KOPT-K1 (cell line): ENCODE results near the gene APOOL.

Experiments
- H3K27ac ChIP-seq: fragments of 200-600 bp; sonication (generic); 2 replicates; pipeline ENCODE4 v1.5.1; 2016; ENCODE audit warnings: antibody characterized with exemption, mild to moderate bottlenecking, low read depth, low read length; ENCODE audit not compliant: poor library complexity, severe bottlenecking
- H3K36me3 ChIP-seq: fragments of 200-600 bp; sonication (generic); 2 replicates; pipeline ENCODE4 v1.5.1; 2017; ENCODE audit warnings: antibody characterized with exemption, mild to moderate bottlenecking, low read length, moderate library complexity; ENCODE audit not compliant: insufficient read depth
- H3K9me3 ChIP-seq: fragments of 200-600 bp; sonication (generic); 2 replicates; pipeline ENCODE4 v1.5.1; 2017; ENCODE audit warnings: antibody characterized with exemption, low read length, mild to moderate bottlenecking; ENCODE audit not compliant: insufficient read depth, poor library complexity, severe bottlenecking

APOOL gene

DNA sequence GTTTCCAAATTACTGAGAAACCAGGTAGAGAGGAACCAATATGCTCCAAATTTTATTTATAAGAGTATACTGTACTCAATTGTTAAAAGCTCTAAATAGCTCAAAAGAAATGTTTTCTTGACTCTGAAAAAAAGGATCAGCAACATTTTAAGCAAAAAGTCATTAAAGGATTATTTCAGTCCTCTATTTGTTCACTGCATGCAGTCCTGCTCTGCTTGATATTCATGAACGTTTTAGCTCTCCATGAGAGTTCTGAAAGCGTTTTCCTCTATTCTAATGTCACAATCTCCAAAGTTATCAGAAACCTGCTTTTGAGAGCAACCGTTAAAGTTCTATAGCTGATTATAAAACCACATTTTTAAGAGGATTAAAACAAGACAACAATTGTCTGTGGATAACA lies 110.5 kb downstream of the APOOL start:
- Histone ChIP-seq H3K9me3 (no peaks in the 10 kb centered on the region), H3K36me3 (no peaks in the 10 kb centered on the region), H3K27ac (no peak overlapping the region)

DNA sequence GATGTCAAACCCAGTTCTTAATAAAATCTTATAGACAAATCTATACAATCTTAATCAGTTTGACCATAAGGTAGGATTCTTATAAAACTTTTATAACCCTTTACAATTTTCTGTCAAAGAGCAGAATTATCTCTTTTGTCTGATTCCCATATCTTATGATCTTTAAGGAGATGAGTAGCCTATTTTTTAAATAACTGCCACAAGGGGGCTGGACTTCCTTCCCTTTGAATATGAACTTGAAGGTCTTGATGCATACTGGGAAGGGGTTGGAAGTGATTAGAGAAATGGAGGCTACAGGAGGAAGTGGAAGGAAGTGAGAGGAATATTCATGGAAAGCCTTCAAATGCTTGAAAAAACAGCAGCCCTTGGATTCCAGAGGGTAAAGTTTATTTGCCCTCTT lies 111.1 kb downstream of the APOOL start:
- H3K9me3 ChIP-seq = no peaks in the 10 kb centered on the region
- no peaks in the 10 kb centered on the region for H3K36me3 ChIP-seq
- no peak overlapping the region for H3K27ac ChIP-seq

DNA sequence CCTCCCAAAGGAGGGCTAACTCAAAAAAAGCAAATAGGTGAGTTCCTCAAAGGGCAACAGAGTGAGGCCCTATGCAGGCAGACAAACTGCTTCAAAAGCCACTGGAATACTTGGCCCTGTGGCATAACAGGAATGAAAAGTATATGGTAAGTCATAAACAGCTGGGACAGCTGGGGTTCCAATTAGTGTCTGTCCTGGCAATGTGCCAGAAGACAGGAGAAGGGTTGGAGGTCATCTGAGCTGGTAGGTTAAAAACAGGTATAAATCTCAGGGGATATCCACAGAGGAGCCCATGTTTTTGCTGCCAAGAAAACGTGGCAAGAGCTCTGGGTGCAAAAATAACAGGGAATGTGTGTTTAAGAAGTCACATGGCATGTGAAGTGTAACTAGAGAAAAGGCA lies 111.6 kb downstream of the APOOL start:
- no peaks in the 10 kb centered on the region for H3K36me3 ChIP-seq
- H3K27ac ChIP-seq = no peak overlapping the region

DNA sequence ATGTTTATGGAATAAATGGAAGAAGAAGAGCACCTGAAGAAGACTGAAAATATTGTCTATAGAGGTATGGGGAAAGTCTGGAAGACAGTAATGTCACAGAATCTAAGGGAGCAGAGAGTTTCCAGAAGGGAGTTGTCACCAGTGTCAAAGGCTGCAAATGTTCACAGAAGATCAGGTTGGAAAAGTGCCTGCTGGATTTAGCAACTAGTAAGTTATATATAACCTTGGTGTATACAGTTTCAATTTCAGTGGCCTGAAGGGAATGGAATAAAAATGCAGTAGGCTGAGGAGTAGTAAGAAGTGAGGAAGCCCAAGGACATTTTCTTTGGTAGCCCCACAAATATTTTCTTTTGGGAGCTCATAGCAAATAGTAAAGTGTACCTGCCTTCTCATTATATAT lies 132.7 kb downstream of the APOOL start:
- no peak overlapping the region for H3K27ac ChIP-seq
- no peaks in the 10 kb centered on the region for H3K36me3 ChIP-seq
- H3K9me3 ChIP-seq = no peaks in the 10 kb centered on the region

More for the DNA sequence above, 111.6 kb downstream of the APOOL start:
- H3K9me3 ChIP-seq = no peaks in the 10 kb centered on the region

DNA sequence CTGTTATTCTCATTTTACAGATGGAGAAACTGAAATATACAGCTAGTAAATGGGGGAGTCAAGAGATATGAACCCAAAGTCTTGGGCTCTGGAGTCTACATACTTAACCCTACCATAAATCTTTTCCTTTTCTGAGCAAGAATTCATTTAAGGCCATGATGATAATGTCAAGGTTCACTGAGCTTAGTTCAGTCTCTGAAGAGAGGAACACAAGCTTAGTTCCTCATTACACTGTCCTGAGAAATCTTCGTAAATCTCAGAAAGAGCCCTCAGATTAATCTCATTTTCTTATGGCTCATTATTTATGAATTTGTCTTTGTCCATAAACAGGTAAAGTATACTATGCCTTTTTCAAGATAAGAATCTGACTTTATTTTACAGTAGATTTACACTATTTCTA lies 135.7 kb downstream of the APOOL start:
- Histone ChIP-seq H3K27ac (no peak overlapping the region), H3K36me3 (no peaks in the 10 kb centered on the region), H3K9me3 (no peaks in the 10 kb centered on the region)

DNA sequence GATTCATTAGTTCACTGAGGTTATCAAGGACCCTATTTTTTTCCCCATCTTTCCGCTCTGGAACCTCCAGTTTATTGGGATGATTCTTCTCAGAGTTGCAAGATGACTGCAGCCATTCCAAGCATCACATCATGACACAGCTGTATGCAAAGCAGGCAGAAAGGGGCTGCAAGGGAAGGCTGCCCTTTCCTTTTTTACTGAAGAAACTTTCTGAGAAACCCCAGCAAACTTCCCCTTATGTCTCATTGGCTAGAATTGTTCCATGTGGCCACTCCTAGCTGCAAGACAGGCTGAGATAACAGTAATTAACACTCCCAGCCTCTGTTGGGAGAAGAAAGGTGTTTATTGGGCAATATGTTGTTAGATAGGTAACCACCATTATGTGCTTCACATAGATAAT lies 137.3 kb downstream of the APOOL start:
- Histone ChIP-seq H3K27ac (no peak overlapping the region), H3K36me3 (no peaks in the 10 kb centered on the region), H3K9me3 (no peaks in the 10 kb centered on the region)
